GM12878 (cell line): ENCODE measurements around the gene SPHK2. TPM values are rescaled to one million over a fixed set of nuclear protein-coding genes. Genes with fewer than 3 reads are reported as not detected.
A peak's percentile ranks its signal among the peaks of the same experiment; 100 is the strongest.

Experiments
- ATAC-seq: fragments of 200-7000 bp; cut with Tn5 transposase; 3 replicates; pipeline ENCODE4 v1.9.1; 2020; ENCODE audit warnings: mild to moderate bottlenecking, moderate library complexity
- BruUV-seq: library from RNA; stranded (reverse); fragments of 400-500 nt; replicated peaks from 2 replicates; lab custom pipeline; 2021; lab: Mats Ljungman, UMichigan
- CTCF ChIA-PET: fragments of 300-600 bp; sonication (Branson Sonifier 250); formaldehyde crosslinking; extraction: SDS; loops from one replicate; lab custom pipeline; 2021; ENCODE audit warnings: inconsistent platforms; lab: Yijun Ruan, JAX
- POLR2A ChIA-PET: fragments of 350-600 bp; formaldehyde crosslinking; extraction: SDS; loops from one replicate; lab custom pipeline; 2021; ENCODE audit warnings: inconsistent platforms; lab: Charles Lee
- RAD21 ChIA-PET: fragments of 300-600 bp; sonication (Branson Sonifier 250); formaldehyde crosslinking; loops from one replicate; lab custom pipeline; 2023; ENCODE audit warnings: antibody characterized with exemption; ENCODE audit not compliant: unreplicated experiment; lab: Charles Lee
- SMC1A ChIA-PET: fragments of 300-600 bp; sonication (Branson Sonifier 250); formaldehyde crosslinking; loops from one replicate; lab custom pipeline; 2023; ENCODE audit not compliant: unreplicated experiment, uncharacterized antibody; lab: Charles Lee
- DNase-seq: peaks from one replicate; pipeline ENCODE4 v3.0.0-alpha.2; 2011; ENCODE audit warnings: low read depth, low spot score
- FAIRE-seq: peaks from 3 replicates; lab custom pipeline; 2011; peaks lifted over from hg19 to GRCh38; lab: Jason Lieb, UNC
- H2AFZ ChIP-seq: 2 replicates; pipeline ENCODE4 v1.6.0; 2011; ENCODE audit warnings: low read depth, low read length, control low read depth; ENCODE audit not compliant: control insufficient read depth
- H3K27ac ChIP-seq: 2 replicates; pipeline ENCODE4 v1.5.1; 2011; ENCODE audit warnings: control low read depth; ENCODE audit not compliant: control insufficient read depth, insufficient read depth
- H3K27me3 ChIP-seq, 2 experiments: replicated peaks in 1 of 2; 2 replicates each; pipeline versions ENCODE4 v1.6.0 to v1.6.1; 2011; ENCODE audit warnings: low read length in 1 of 2; ENCODE audit not compliant: control insufficient read depth in 2 of 2, insufficient read depth in 2 of 2
- H3K36me3 ChIP-seq, 2 experiments: 2 replicates each; pipeline ENCODE4 v1.5.1; 2011; ENCODE audit warnings: low read length in 1 of 2; ENCODE audit not compliant: control insufficient read depth in 2 of 2, insufficient read depth in 2 of 2
- H3K4me1 ChIP-seq: 2 replicates; pipeline ENCODE4 v1.6.1; 2011; ENCODE audit warnings: mild to moderate bottlenecking, low read length, moderate library complexity, mixed read lengths; ENCODE audit not compliant: control insufficient read depth, insufficient read depth
- H3K4me2 ChIP-seq: 2 replicates; pipeline ENCODE4 v1.6.0; 2011; ENCODE audit warnings: control low read depth; ENCODE audit not compliant: control insufficient read depth, insufficient read depth
- H3K4me3 ChIP-seq: fragments of 200-600 bp; sonication (generic); 2 replicates; pipeline ENCODE4 v1.5.1; 2016
- H3K79me2 ChIP-seq: 2 replicates; pipeline ENCODE4 v1.6.0; 2011; ENCODE audit warnings: low read length; ENCODE audit not compliant: control insufficient read depth, insufficient read depth
- H3K9ac ChIP-seq: 2 replicates; pipeline ENCODE4 v1.8.0; 2011; ENCODE audit warnings: low read length, control low read depth, mixed read lengths; ENCODE audit not compliant: control insufficient read depth, insufficient read depth
- H3K9me3 ChIP-seq: replicated peaks from 3 replicates; pipeline ENCODE4 v1.5.1; 2011; ENCODE audit warnings: mild to moderate bottlenecking, low read length; ENCODE audit not compliant: control insufficient read depth, insufficient read depth
- H4K20me1 ChIP-seq: 2 replicates; pipeline ENCODE4 v1.6.0; 2011; ENCODE audit not compliant: control insufficient read depth, insufficient read depth
- CBFB ChIP-seq: IDR thresholded peaks from 2 replicates; pipeline ENCODE4 v1.6.1; 2016; ENCODE audit warnings: antibody characterized with exemption, low read depth
- CHD1 ChIP-seq: IDR thresholded peaks from 2 replicates; pipeline ENCODE4 v1.6.1; 2012; ENCODE audit warnings: low read depth, low read length, improper control_type of control experiment
- EGR1 ChIP-seq, 2 experiments: IDR thresholded peaks; 1 replicate in 1 of 2; 2 replicates in 1 of 2; pipeline ENCODE4 v1.6.1; 2011 to 2012; ENCODE audit warnings: low read depth in 2 of 2, low read length in 2 of 2, borderline replicate concordance in 1 of 2, mild to moderate bottlenecking in 1 of 2, moderate library complexity in 1 of 2
- GATAD2B ChIP-seq: fragments of 450-650 bp; conservative IDR thresholded peaks from 2 replicates; pipeline ENCODE4 v1.6.1; 2017; ENCODE audit warnings: low read depth, mild to moderate bottlenecking, moderate library complexity
- LARP7 ChIP-seq: fragments of 450-650 bp; IDR thresholded peaks from 2 replicates; pipeline ENCODE4 v1.6.1; 2017; ENCODE audit warnings: mild to moderate bottlenecking
- RUNX3 ChIP-seq: IDR thresholded peaks from 2 replicates; pipeline ENCODE4 v1.6.1; 2012; ENCODE audit warnings: low read length, inconsistent platforms
- TARDBP ChIP-seq: IDR thresholded peaks from 2 replicates; pipeline ENCODE4 v1.6.1; 2016; ENCODE audit warnings: borderline replicate concordance
- WRNIP1 ChIP-seq: IDR thresholded peaks from 2 replicates; pipeline ENCODE4 v1.6.1; 2011; ENCODE audit warnings: low read depth, low read length, improper control_type of control experiment, borderline replicate concordance
- ZNF274 ChIP-seq: IDR thresholded peaks from one replicate; pipeline ENCODE4 v1.8.0; 2011; ENCODE audit not compliant: insufficient read length, insufficient read depth
- ZZZ3 ChIP-seq: IDR thresholded peaks from 2 replicates; pipeline ENCODE4 v1.6.1; 2011; ENCODE audit warnings: low read depth; ENCODE audit not compliant: control insufficient read depth, insufficient read length
- WGBS: methylation state at CpG from one replicate; pipeline ENCODE4 v1.1.6; 2016; ENCODE audit warnings: low lambda C conversion rate; ENCODE audit not compliant: insufficient replicate concordance, insufficient coverage; ENCODE audit errors: missing lambda C conversion rate; 5-methylcytosine and 5-hydroxymethylcytosine counted together
- in situ Hi-C: fragments of 300-500 bp; cut with MboI; formaldehyde crosslinking; loops from 9 replicates; pipeline ENCODE4 v1.14.3; 2018; ENCODE audit warnings: mixed read lengths
- intact Hi-C: fragments of 100-400 bp; cut with micrococcal nuclease; formaldehyde crosslinking; loops from one replicate; pipeline ENCODE4 v1.14.2; 2022; ENCODE audit not compliant: unreplicated experiment
- polyA plus RNA-seq, 11 experiments: library from polyadenylated mRNA; depleted of rRNA in 4 of 11; unstranded in 6 of 11; stranded (reverse) in 5 of 11; fragments of >200 nt; fragmentation: Nextera tagmentation in 4 of 11; fragmentation: Illumina TruSeq in 1 of 11; extraction: Ambion mirVana in 4 of 11; extraction: Trizol in 1 of 11; gene quantifications; 1 replicate in 1 of 11; 2 replicates in 10 of 11; pipeline versions ENCODE4 v1.2.1 to v1.2.3, GENCODE V29; 2011 to 2016; ENCODE audit warnings: inconsistent platforms in 2 of 11, missing spikeins in 2 of 11, low read depth in 1 of 11
- total RNA-seq, 4 experiments: library from RNA; depleted of rRNA in 3 of 4; stranded (reverse); fragments of >200 nt in 3 of 4; fragmentation: Illumina TruSeq in 1 of 4; extraction: Trizol in 1 of 4; gene quantifications; 2 replicates each; pipeline versions ENCODE4 v1.2.1 to v1.2.3, GENCODE V29; 2013 to 2021

The SPHK2 gene
- total and polyA plus RNA-seq, 10 of the 15 experiments (the other 5 are each of a cell fraction or from before 2014, with no cell fraction given): 0.37 to 40.5 (median 11.2) TPM

DNA sequence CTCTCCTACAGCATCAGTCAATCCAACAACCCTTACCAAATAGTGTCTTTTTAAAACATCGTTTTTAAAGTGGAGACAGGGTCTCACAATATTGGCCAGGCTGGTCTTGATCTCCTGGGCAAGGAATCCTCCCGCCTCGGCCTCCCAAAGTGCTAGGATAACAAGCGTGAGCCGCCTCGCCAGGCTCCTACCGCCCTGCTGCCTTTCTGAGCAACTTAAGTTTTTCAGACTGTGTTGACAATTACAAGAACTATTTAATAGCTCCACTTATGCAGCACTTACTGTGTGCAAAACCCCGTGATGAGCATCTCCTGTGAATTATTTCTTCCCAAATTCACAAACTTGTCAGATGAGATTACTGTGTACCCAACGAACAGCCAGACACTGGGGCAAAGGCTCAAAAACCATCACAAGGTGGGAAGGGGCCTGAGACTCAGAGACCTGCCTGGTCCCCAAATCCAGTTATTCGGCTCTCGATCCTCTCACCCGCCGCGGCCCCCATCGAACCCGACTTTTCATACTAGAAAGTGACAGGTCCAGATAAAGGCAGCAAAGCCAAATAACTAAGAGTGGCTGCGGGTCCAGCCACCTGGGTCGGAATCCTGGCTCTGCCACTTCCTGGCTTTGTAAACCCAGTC is 909 bp upstream of the SPHK2 start:
- TSS peak; percentile 84 for BruUV-seq
- ChIA-PET CTCF (interaction anchor here (1.2 to 1.8 kb wide), 5 partner anchors 10 to 129 kb away, joined by 3 to 8 read pairs (median 6); partner anchors contain the start of gene CA11), RAD21 (interaction anchor here (0.6 to 1.6 kb wide), 6 partner anchors 9 to 710 kb away, joined by 3 to 15 read pairs (median 6); no protein-coding TSS in a partner anchor), SMC1A (interaction anchor here (1.0 to 1.7 kb wide), 3 partner anchors 15 to 34 kb away, joined by 3 to 4 read pairs (median 3); no protein-coding TSS in a partner anchor), POLR2A (interaction anchor here (0.6 to 6.6 kb wide), 7 partner anchors 10 to 1356 kb away, joined by 3 to 62 read pairs (median 5); partner anchors contain the start of genes CA11, GYS1 and RUVBL2)
- no peak overlapping the region for H2AFZ ChIP-seq
- H3K27ac ChIP-seq: peak overlapping the region; percentile 95
- H4K20me1 ChIP-seq: peaks cover 15% of the 10 kb centered on the region
- H3K9me3 ChIP-seq: no peaks in the 10 kb centered on the region
- H3K4me3 ChIP-seq: peak overlapping the region; percentile 93
- H3K4me1 ChIP-seq: peaks cover 22% of the 10 kb centered on the region
- in situ Hi-C loops (no loop called here), intact Hi-C loops (no loop called here)
- 1% methylated on average over 18 of the region's 18 CpGs for WGBS
- peak overlapping the region; percentile 88 for H3K4me2 ChIP-seq
- no peaks in the 10 kb centered on the region for H3K27me3 ChIP-seq
- TF ChIP-seq RUNX3 (no peak), CBFB (no peak), GATAD2B (0 out of 2 replicates have a peak, but pooled peaks have one; percentile 13), CHD1 (0 out of 2 replicates have a peak, but pooled peaks have one; percentile 15), EGR1 (IDR thresholded peaks at IDR 0.05; ENCODE audit: borderline replicate concordance in 1 of 2, low read depth in 2 of 2, low read length in 2 of 2) (no peak), ZZZ3 (no peak), TARDBP (no peak), LARP7 (0 out of 2 replicates have a peak, but pooled peaks have one; percentile 18), ZNF274 (no peak), WRNIP1 (0 out of 2 replicates have a peak, but pooled peaks have one; percentile 28)
- H3K79me2 ChIP-seq: peaks cover 51% of the 10 kb centered on the region
- ATAC-seq (no peak), FAIRE-seq (no peak), DNase-seq (no peak)
- peak overlapping the region; percentile 99 for H3K9ac ChIP-seq
- peaks cover 25 to 32% of the 10 kb centered on the region in 2 experiments for H3K36me3 ChIP-seq
